Left ventricle myocardium superior (tissue), 1 donor: Measurements from ENCODE around the gene LEMD2. TPM values are rescaled to one million over a fixed set of nuclear protein-coding genes. Genes with fewer than 3 reads are reported as not detected.

Source experiments
- ATAC-seq: fragments of 200-7000 bp; cut with Tn5 transposase; one replicate; pipeline ENCODE4 v1.9.1; 2020; ENCODE audit warnings: mild to moderate bottlenecking, moderate library complexity
- DNase-seq: peaks from one replicate; pipeline ENCODE4 v3.0.0-alpha.2; 2020
- intact Hi-C: fragments of 100-400 bp; cut with micrococcal nuclease; formaldehyde crosslinking; loops from one replicate; pipeline ENCODE4 v1.11.0; 2022
- total RNA-seq: library from RNA; stranded (reverse); fragmentation: NEBNext Ultra II Directional; extraction: Animal tissue kit (Norgen Biotek cat#: 25700); gene quantifications from one replicate; pipeline ENCODE4 v1.2.1, GENCODE V29; 2021
- donor health status: DM: no; HTN: yes; CAD: no; lungs with severe emphysema.

LEMD2 gene
- total RNA-seq, 1 donor from 2014 or later = 22.5 TPM

DNA sequence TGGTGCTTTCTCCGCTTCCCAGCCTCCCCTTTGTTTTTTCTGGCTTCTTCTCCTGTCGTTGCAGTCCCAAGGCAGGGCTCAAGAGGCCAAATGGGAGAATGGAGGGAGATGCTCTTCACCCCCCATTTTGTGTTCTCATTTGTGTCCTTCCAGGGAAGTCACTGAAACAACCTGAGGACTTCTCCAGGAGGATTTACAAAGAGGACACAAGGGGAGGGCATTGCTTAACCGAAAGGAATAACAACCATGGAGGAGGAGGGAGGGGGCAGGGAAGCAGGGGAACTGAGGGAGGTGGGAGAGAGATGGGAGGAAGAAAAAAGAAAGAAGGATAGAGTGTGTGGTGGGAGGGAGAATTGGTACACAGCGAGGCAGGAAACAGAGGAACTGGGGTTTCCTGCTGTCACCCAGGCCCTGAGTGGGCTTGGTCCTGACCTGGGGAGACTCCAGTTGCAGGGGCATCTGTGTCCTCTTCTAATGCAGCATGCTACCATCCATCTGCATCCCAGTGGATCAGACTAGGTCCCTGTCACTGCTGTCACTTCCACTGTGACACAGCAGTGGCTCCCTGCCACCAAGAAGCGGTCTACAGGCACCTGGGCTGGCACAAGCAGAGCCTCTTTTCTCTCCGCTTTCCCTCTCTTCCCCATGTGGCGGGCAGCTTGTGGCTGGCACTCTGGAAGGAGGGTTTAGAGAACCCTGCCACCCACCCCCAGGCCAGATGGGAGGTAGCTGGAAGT lies 32.0 kb upstream of the LEMD2 start:
- intact Hi-C loops = no loop called here
- no peak for ATAC-seq
- no peak for DNase-seq

DNA sequence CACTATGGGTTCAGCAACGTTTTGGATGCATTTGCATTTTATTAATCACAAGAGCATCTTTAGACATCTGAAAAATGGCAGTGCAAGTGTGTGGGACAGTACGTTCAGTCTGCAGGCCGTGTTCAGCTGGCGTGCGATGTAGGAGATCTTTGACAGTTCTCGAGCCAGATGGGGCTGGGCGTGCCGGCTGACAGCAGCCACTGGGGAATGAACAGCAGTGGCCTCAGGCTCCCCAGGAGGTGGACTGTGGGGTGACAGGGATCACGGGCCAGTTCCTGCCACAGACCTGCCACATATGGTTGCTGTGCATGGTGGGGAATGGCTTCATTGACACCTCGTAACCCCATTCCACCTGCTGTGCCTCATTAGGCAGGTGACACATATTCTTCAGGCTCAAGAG lies 31.3 kb upstream of the LEMD2 start:
- no peak for ATAC-seq
- DNase-seq = peak; percentile 15
- intact Hi-C loops = no loop called here

DNA sequence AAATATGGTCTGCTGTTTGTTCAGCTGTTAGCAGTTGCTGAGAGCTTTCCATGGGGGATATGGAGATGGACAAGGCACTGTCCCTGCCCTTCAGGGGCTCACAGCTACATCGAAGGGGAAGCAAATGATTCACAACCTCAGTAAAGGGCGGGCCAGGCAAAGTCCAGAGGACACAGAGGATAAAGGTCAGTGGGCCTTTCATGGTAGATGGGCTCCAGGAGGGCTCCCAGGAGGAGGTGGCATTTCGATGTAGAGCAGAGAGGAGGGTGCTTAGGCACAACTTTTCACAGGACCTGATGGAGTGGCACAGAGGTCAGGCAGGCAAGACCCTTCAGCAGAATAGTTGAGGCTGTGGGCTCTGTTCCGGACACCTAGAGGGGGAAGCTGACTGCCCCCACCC lies 30.1 kb upstream of the LEMD2 start:
- intact Hi-C loops = no loop called here
- ATAC-seq (no peak), DNase-seq (peak; percentile 6)

DNA sequence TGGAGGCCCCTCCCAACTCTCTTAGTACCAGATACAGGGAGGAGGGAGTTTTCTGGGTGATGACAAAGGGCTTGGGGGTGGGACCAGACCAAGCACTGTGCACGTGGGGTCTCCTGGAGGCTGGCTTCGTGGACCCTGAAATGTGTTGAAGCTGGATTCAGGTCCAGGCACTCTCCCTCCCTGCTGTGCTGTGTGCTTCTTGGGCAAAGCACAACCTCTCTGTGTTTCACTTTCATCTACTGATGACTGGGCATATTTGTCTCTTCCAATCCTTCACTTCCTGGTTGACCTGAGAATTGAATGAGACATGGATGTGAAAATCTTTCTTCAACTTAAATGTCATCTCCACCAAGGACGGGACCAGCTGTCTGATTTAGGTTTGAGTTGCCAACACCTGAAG lies 29.4 kb upstream of the LEMD2 start:
- DNase-seq (peak; percentile 3), ATAC-seq (no peak)
- intact Hi-C loops = no loop called here

DNA sequence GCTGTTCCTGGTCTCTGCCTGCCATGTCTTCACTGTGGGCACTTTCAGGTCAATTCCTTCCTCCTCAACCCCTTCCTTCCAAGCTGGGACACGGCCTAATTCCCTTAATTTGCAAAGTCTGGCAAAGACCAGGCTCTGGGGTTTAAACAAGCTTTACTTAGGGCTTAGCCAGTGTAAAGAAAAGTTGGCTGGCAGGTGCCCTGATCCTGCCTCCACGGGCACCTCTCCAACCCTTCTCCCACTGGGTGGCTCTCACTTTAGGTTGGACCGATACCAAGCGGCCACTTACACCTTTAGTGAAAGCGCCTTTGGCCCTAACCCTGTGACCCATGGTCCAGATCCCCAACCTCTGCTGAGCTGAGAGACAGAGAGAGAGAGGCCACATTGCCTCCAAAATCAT lies 28.6 kb upstream of the LEMD2 start:
- intact Hi-C loops = no loop called here
- ATAC-seq (no peak), DNase-seq (peak; percentile 2)

DNA sequence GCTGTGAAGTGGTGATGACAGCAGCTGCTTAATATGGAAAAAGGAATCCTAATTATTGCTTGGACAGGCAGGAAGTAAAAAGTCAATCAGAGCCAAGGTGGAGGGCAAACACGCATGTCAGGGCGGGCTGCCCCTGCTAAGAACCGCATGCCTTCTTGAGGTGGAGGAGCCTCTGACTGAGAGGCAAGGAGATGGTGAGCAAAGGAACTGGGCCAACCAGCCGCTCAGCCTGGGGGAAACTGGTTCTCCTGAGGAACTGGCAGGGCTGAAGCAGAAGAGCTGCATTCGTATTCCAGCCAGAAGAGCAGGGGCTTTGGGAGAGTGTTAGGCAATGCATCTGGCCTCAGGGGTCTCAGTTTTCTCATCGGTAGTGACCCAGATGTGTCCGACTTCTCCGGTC lies 28.0 kb upstream of the LEMD2 start:
- peak; percentile 13 for DNase-seq
- intact Hi-C loops = no loop called here
- ATAC-seq = no peak

DNA sequence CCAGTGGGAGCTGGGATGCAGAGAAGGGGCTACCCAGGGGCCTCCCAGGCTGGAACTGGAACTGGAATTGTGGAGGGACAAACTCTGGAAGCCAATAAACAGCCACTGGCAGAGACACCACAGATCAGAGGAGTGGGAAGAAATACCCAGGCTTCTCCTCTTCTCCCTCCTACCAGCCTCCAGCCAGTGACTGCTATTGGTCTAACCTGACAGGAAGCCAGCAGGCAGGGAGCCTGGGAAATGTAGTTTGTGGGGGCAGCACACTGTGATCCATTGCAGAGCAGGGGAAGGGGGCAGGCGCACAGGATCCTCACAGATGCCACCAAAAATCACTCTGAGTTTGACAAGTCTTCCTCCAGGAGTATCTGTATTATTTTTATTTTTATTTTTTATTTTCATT lies 26.9 kb upstream of the LEMD2 start:
- ATAC-seq = no peak
- intact Hi-C loops = no loop called here
- DNase-seq = peak; percentile 1

DNA sequence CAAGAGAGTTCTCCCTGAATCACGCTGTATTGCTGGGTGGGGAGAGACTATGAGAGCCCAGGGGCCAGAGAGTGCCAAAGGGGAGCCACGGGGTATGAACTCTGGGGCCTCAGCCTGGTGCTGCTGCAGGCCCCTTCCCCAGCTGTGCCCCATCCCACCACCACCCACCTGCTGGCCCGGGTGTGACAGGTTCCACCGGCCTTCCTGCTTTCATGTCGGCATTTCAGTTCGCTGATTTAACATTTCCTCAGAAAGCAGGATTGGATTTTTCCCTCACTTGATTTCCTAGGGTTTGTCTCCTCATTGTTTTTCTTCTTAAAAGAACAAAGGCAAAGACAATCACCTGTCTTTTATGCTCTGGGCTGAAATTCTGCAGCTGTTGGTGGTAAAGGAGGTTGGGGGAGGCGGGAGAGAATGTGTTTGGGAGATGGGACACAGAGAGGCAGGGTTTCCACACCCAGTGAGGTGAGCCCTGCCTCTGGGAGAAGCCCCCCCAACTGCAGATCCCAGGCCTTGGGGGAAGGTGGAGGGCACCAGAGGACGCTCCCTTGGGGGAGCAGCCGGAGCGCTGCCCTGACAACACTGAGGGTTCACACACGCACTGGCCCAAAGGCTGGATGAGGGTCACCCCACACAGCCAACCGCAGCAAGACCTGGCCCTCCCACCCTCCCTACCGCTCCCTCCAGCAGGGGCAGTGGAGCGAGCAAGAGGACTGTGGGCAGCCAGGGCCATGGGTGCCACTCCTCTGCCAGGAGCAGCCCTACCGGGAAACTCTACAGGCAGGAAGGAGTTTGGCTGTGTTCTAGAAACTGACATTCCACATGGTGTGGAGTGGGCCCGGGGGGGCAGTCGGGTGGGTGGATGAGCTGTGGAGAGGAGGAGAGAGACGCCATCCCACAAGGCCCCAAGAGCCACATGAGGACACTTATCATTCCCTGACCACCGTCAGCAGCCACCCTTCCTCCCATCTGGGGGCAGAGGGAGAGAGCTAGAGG lies 25.4 kb upstream of the LEMD2 start:
- DNase-seq (peak; percentile 6), ATAC-seq (no peak)
- intact Hi-C loops = no loop called here

DNA sequence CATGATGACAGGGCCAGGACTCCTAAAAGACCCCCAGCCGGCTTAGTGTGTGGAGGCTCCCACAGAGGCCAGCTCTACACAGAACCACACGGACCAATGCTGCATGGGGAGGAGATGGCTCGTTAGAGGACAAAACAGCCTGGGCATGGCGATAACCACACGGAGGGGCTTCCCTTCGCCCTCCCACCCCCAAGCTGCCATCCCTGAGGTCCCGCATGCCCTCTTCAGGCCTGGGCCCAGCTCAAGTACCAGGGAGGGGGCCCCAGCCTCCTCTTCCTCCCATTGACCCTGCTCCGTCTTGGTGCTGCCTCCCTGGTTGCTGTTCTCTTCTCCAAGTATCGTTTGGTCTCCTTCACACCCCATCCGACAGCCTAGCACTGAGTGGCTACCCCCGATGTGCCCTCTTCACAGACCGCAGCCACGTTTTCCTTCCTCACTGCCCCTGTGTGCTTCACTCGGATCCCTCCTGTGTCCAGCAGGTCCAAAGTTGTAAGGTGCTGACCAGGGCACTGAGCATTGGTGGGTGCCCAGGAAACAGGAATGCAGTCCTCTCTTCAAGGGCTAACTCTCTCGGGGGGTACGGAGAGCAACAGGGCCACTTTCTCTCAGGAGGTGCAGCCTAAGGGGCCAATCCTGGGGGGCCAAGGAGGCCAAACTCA lies 24.4 kb upstream of the LEMD2 start:
- intact Hi-C loops = no loop called here
- DNase-seq (peak; percentile 7), ATAC-seq (no peak)

DNA sequence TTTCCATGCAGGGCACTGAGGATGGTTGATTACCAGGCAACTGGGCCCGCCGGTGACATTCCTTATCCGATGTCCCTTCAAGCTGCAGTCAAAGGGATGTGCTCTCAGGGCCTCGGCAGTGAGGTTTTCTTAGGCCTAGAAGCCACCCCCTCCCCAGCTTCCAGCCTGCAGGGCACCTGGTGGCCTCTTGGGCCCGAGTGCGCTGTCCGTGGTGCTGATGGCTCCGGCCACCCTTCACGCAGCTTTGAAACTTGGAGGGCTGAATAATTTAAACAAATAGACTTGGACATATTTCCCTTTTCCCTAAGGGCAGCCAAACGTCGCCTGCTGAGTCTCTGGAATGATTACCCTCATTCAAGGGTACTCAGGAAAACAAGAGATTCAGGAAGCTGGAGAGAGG lies 23.7 kb upstream of the LEMD2 start:
- peak; percentile 58 for ATAC-seq
- intact Hi-C loops = no loop called here
- peak; percentile 71 for DNase-seq

DNA sequence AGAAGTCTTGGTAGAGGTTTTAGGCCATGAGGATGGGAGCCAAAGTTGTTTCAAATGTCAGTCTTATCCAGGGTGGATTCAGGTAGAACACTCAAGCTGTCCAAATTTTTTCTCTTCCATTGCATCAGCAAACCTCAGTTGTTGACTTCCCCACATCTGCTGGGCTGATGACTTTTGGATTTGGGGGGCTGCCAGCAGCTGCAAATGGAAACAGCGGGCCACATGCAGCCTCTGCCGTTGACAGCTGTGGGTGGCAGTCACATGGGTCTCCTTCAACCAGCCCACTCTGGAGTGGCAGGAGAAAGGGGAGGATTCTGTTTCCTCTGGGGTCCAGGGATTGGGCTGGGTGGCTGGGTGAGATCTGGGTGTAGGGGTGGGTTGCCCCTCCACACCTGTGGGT lies 20.7 kb upstream of the LEMD2 start:
- ATAC-seq = no peak
- peak; percentile 8 for DNase-seq
- intact Hi-C loops = no loop called here

DNA sequence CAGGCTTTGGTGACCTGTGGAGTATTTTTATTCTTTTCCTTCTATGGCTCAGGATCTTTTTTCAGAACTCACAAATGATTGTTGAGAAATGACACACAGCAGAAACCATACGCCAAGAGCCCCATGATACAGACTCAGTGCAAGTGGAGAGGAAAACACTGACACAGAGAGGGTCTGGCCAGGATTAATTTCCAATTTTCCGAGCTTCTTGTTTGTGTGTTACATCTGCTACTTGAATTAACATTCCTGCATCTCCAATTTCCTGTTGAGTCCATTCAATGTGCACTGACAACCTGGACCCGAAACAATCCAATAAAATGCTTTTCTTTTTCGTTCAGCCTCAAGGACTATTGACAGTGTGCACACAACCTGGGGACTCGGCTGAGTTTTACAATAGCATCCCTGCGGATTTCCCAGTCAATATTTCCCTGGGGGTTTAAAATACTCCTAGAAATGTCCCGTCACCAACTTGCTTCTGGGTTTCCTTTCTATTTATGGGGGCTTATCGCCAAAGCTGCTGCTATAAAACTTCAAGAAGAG lies 19.8 kb upstream of the LEMD2 start:
- intact Hi-C loops = no loop called here
- DNase-seq (no peak), ATAC-seq (no peak)

DNA sequence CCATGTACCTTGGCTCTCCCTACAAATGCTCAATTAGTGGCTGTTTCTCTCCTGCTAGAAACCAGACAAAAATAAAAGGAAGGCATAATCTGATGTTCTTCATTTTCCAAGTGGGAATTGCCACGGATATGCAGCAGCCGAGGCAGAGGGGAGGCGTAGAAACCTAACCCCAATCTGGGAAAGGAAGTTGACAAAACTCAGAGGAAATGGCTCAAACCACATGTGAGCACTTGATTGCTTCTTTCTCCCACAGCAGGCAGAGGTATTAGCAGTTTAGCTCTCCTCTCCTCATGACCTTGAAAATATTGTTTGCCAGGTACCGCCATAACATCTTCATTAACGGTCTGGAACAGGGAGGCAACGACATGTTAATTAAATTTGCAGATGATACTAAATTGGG lies 18.7 kb upstream of the LEMD2 start:
- no peak for ATAC-seq

DNA sequence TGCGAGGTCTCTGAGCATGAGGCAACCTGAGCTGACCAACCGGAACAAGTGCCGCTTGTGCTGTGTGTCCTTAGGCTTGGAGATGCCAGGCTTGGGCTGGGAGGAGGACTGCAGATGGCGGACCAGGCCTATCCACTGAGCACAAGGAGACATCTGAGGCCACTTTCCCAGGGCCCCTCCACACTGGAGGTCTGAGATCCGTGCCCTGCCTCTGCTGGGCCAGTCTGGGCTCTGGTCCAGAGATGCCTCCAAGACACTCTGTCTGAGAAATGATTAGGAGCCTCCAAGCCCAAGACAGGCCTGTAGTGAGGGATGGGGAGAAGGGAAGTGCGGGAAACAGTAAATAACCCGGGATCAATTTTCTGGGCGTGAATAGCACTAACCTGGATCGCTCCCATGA lies 17.9 kb upstream of the LEMD2 start:
- intact Hi-C loops = no loop called here
- DNase-seq = no peak
- ATAC-seq = no peak

More for the DNA sequence above, 18.7 kb upstream of the LEMD2 start:
- intact Hi-C loops = no loop called here
- DNase-seq = no peak

DNA sequence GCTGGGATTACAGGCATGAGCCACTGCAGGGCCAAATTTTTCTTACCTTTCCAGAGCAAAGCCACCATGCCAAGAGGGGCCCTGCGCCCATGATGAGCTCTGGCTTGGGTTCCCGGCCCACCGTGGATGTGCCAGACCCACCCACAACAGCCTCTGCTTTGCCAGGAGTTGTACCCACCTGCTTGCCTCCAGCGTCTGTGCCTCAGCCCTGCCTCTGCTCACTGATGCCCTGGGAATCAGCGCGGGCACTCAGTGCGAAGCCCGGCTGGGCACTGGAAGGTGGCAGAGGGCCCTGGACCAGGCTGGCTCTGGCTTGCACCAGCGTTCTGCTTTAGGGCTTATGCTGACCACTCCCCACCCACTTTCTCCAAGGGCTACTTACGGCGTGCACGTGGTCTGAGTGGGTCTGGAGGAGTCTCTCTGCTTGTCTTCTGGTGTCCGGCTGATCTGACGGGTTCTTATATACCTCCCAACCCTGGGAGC lies 14.7 kb upstream of the LEMD2 start, which contains the start of gene MLN:
Gene MLN, minus strand, starts transcription at position 433 of the 483 bp plus-strand sequence. CDS start 2,840 bp downstream, outside the sequence.
- intact Hi-C loops = no loop called here
- ATAC-seq (no peak), DNase-seq (no peak)

DNA sequence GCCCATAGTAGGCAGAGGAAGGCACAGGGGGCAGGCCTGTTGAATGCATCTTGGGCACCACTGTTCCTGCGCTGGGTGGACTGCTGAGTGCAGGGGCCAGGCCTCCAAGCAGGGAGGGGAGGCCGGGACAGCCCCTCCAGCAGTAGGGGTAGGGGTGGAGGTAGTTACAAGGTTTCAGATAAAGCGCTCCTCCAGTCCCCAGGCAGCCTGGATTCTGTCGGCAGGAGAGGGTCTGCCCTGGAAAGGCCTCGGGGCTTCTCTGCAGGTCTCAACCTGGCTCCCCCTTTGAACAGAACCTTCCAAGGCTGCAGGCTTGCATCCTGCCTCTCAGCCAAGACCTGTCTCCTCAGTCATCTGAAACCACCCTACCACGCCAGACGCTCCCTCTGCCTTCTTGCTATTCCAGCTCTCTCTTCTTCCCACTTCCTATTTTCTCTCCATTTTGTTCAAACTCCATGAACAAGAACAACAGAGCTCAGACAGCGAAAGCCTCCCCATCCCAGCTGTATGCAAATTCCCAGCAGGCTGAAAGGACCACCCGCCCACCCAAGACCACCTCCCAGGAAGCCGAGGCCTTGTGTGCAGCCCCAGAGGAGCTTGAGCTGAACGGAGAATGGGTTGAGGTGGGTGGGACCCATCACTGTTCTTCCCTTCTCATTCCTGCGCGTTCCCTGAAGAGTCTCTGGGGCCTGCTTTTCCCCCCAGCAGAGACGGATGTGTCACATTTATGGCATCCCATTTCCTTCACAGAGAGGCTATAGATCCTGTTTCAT lies 13.4 kb upstream of the LEMD2 start:
- intact Hi-C loops = no loop called here
- peak; percentile 4 for DNase-seq
- ATAC-seq = no peak

DNA sequence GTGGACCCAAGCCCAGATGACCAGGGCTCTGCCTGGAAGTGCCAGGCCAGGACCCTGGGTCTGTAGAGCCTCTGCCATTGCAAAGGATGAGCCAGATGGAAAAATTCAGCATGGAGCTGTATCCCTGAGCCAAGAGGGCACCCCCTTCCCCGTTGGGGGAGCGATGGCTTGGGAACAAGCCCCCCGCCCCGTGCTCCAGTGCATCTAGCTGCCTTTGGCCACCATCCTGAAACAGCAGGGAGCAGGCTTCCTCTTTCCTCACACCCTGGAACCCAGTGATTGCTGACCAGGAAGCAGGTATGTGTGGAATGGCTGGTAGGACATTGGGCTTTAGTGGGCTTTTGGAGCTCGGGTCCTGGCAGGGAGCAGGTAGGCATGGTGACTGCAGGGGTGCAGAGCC lies 12.7 kb upstream of the LEMD2 start:
- no peak for DNase-seq
- no peak for ATAC-seq
- intact Hi-C loops = no loop called here

DNA sequence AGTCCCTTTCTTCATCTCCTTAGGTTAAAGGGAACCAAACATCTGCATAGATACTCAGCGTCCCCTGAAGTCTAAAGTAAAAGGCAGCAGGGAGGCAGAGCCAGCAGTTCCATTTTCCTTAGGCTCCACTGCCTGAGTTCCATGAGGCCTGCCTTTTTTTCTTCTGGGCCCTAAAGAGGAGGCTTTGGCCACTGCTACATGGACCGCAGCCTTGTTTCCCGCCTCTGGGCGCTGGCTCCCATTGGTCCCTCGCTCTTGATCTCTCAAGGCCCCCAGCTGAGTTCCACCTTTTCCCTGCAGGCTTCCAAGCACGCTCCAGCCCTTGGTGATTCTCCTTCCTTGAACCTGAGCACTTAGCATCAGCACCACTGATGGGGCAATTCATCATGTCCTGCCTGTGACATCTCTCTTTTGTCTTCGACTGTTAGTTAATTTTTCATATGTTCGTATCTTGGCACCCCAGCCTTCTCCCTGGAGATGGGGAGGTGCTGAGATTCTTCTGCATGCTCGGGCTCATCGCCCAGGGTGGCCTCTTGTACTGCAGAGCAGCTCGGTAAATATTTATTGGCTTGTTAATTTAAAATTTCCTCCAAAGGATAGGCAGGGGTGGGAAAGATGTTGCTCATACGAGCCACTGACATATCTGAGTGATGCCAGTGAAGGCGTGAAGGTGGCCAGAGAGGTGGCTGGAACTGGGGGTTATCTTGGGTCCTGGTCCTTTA lies 11.5 kb upstream of the LEMD2 start:
- DNase-seq = no peak
- intact Hi-C loops = no loop called here
- no peak for ATAC-seq
